Mesodermal cell (in vitro differentiated cells): ENCODE results near the gene TMEM263.

ENCODE experiments used
- H3K27ac ChIP-seq: 2 replicates; pipeline ENCODE4 v1.7.0; 2013; ENCODE audit warnings: mild to moderate bottlenecking, low read depth, low read length, moderate library complexity; ENCODE audit not compliant: severe bottlenecking
- H3K36me3 ChIP-seq: 2 replicates; pipeline ENCODE4 v1.7.1; 2013; ENCODE audit warnings: mild to moderate bottlenecking, low read length, moderate library complexity; ENCODE audit not compliant: control insufficient read depth, insufficient read depth
- H3K4me1 ChIP-seq: one replicate; pipeline ENCODE4 v1.7.1; 2013; ENCODE audit warnings: mild to moderate bottlenecking, low read length; ENCODE audit not compliant: insufficient read depth, control insufficient read depth, poor library complexity, severe bottlenecking
- H3K4me3 ChIP-seq: 2 replicates; pipeline ENCODE4 v1.7.0; 2013; ENCODE audit warnings: low read length, control low read depth, mild to moderate bottlenecking; ENCODE audit not compliant: insufficient read depth, poor library complexity, severe bottlenecking; ENCODE audit errors: extremely low read depth
- H3K9me3 ChIP-seq: 2 replicates; pipeline ENCODE4 v1.7.1; 2013; ENCODE audit warnings: mild to moderate bottlenecking, low read length, moderate library complexity; ENCODE audit not compliant: control insufficient read depth
- WGBS, 2 experiments: methylation state at CpG; one replicate each; pipeline ENCODE4 v1.1.5; 2013; ENCODE audit warnings: missing lambda C conversion rate in 2 of 2; ENCODE audit not compliant: insufficient coverage in 2 of 2; 5-methylcytosine and 5-hydroxymethylcytosine counted together

TMEM263 gene

DNA sequence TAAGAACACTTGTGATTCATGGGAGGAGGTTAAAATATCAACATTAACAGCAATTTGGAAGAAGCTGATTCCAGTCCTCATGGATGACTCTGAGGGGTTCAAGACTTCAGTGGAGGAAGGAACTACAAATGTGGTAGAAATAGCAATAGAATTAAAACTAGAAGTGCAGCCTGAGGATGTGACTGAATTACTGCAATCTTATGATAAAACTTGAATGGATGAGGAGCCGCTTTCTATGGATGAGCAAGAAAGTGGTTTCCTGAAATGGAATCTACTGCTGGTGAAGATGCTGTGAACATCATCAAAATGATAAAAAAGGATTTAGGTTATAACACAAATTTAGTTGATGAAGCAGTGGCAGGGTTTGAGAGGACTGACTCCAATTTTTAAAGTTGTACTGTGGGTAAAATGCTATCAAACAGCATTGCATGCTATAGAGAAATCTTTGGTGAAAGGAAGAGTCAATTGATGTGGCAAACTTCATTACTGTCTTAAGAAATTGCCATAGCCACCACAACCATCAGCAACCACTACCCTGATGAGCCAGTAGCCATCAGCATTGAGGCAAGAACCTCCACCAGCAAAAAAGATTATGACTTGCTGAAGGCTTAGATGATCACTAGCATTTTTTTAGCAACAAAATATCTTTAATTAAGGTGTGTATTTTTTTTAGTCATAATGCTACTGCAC, 57.2 kb downstream of the TMEM263 start:
- H3K9me3 ChIP-seq: no peaks in the 10 kb centered on the region
- H3K27ac ChIP-seq: no peak overlapping the region
- no peaks in the 10 kb centered on the region for H3K4me1 ChIP-seq
- H3K36me3 ChIP-seq: peaks cover 6% of the 10 kb centered on the region
- 100% methylated on average over 1 of the region's 1 CpG for WGBS, 2 experiments
- H3K4me3 ChIP-seq: no peak overlapping the region

DNA sequence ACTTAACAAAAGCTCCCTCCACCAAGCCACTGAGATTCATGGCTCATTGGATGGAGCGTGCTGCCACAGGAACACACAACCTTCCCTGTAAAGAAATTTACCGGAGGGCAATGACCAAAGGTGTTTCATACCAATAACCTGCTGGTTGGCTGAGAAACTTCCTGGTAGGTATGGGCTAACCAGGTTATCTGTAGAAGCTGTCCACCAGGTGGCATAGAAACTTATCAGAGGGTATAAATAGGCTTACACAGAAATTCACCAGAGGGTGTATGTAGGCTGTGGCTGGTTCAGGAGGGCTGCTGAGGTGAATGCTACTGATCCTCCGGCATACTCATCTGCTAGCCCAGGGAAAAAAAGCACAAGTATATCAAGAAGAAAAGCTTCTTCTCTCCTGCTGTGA, 58.3 kb downstream of the TMEM263 start:
- Histone ChIP-seq H3K36me3 (peaks cover 1% of the 10 kb centered on the region), H3K4me3 (no peak overlapping the region), H3K27ac (no peak overlapping the region), H3K9me3 (no peaks in the 10 kb centered on the region), H3K4me1 (no peaks in the 10 kb centered on the region)
- WGBS, 2 experiments: 92 to 100% methylated on average over 1 to 2 of the region's 3 CpGs

DNA sequence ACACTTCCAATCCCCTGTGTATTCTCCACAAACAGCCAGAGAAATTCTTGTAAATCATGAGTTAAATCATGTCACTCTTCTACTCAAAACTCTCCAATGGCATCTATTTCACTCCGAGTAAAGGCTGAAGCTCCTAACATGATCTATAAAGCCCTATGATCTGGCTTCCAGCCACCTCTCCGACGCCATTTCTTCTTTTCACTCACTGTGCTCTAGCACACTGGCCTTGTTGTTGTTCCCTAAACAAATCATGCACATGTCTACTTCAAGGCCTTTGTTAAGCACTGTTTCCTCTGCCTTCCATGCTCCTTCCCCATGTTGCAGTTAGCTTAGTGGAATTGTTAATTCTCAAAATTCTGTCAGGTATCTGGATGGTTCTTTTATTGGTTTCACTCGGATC, 61.3 kb downstream of the TMEM263 start:
- H3K27ac ChIP-seq: no peak overlapping the region
- H3K4me1 ChIP-seq: no peaks in the 10 kb centered on the region
- WGBS, 2 experiments: 90 to 100% methylated on average over 2 to 4 of the region's 4 CpGs
- H3K36me3 ChIP-seq: peaks cover 11% of the 10 kb centered on the region
- H3K4me3 ChIP-seq: no peak overlapping the region
- no peaks in the 10 kb centered on the region for H3K9me3 ChIP-seq

DNA sequence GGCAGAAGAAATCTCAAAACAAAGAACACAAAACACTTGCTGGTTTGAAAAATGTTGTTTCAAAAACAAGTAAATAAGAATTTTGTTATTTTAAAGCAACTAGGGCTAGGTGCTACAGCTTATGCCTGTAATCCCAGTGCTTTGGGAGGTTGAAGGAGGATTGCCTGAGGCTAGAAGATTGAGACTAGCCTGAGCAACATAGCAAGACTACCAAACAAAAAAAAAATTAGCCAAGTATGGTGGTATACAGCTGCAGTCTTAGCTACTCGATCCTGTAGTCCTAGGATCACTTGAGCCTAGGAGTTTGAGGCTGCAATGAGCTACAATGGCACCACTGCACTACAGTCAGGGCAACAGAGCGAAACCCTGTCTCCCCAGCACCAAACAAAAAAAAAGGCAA, 63.8 kb downstream of the TMEM263 start:
- 83% methylated on average over 1 of the region's 2 CpGs; no CpG with 5 or more reads in 1 of the 2 experiments for WGBS, 2 experiments
- H3K36me3 ChIP-seq: peaks cover 11% of the 10 kb centered on the region

More for the DNA sequence above, 63.8 kb downstream of the TMEM263 start:
- Histone ChIP-seq H3K4me1 (no peaks in the 10 kb centered on the region), H3K27ac (no peak overlapping the region), H3K4me3 (no peak overlapping the region), H3K9me3 (no peaks in the 10 kb centered on the region)
